HG03457 (cell line): ENCODE measurements around the gene CCDC85B.

Experiments
- ATAC-seq: cut with Tn5 transposase; IDR thresholded peaks from one replicate; pipeline ENCODE4 v1.9.1; 2021; ENCODE audit warnings: moderate number of reproducible peaks; ENCODE audit not compliant: unreplicated experiment

The CCDC85B gene

DNA sequence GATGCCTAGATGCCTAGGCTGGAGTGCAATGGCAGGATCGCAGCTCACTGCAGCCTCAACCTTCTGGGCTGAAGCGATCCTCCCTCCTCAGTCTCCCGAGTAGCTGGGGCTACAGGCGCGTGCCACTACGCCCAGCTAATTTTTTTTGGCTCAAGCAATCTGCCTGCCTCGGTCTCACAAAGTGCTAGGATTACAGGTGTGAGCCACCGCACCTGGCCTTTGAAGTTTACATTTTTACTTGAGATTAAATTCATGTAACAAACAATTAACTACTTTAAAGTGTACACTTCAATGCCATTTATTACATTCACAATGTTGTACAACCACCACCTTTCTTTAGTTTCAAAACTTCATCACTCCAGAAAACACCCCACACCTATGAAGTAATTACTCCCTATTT, 13.2 kb downstream of the CCDC85B start:
- no peak for ATAC-seq

DNA sequence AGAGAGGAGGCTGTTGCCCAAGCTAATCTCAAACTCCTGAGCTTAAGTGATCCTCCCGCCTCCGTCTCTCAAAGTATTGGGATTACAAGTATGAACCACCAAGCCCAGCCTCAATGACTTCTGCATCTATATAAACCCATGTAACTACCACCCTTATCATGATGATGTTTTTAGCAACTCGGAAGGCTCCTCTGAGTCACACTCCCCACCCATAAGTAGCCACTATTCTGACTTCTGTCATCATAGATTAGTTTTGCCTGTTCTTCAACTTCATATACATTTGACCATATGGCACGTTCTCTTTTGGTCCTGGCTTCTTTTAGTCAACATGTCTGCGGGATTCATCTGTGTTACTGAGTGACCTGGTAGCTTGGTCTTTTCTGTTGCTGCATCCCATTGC, 16.1 kb downstream of the CCDC85B start:
- ATAC-seq, result no peak

DNA sequence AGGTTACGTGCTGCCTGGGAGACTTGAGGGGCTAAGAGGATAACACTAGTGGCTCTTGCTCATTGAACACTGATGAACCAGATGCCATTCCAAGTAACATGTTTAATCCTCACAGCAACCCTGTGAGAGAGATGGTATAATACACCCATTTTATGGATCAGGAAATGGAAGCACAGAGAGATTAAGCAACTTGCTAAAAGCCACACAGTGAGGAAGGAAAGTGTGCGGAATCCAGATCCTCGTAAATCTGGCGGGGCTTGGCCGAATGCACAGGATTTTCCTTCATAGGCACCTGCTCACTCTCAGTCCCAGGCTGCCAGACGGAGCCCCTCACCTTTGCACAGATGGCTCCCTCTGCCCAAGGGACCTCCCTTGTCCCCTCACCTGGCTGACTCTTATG, 17.4 kb downstream of the CCDC85B start:
- no peak for ATAC-seq

DNA sequence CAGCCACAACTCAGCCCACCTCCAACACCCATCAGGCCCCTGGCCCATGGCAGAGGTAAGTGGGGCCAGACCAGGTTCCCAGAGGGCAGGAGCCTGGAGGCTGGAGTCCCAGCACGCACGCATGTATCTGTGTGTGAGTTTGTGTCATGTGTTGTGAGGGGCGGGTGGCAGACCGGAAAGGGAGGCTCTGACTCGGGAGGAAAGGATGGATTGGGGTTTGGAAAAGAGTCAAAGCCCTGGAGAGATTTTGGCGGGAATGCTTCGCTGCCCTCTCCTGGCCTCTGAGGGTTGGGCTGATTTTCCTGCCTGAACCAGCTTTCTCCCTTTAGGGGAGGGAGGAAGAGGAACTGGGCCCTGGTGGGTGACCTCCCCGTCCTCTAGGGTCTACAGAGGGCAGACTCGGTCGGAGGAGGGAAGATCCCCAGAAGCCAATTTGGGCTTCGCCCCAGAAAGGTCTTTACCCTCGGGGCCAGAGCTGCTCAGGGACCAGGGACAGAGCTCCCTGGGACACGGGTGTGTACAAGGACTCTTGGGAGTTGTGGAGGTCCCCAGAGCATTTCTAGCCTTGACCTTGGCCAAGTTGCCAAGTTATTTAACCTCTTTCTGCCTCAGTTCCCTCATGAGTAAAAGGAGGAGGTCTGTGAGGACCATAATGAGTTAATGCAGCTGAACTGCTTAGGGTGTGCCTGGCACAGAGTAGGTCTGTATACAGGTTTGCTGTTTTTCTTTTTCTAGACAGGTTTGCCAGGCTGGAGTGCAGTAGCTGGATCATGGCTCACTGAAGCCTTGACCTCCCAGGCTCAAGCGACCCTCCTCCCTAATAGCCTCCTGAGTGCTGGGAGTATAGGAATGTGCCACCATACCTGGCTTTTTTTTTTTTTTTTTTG, 21.5 kb downstream of the CCDC85B start:
- ATAC-seq, result no peak

DNA sequence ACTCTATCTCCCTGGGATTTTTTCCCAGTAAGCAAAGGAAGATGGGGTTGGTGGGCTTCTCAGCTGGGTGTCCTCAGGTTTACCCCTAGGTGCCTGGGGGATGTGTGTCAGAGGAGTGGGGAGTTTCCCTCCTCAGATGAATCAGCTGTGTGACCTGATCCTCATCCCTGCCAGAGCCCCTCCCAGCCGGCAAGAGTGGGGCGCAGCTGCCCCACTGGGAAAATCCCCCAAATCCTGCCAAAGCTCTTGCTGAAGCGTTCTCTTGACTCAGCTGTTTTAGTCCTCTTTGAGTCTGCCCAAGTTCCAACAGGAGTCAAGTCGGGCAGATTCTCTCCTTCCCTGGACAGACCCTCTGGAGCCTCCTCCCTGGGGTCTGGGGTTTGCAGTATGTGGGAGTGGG, 22.4 kb downstream of the CCDC85B start:
- ATAC-seq, result no peak

DNA sequence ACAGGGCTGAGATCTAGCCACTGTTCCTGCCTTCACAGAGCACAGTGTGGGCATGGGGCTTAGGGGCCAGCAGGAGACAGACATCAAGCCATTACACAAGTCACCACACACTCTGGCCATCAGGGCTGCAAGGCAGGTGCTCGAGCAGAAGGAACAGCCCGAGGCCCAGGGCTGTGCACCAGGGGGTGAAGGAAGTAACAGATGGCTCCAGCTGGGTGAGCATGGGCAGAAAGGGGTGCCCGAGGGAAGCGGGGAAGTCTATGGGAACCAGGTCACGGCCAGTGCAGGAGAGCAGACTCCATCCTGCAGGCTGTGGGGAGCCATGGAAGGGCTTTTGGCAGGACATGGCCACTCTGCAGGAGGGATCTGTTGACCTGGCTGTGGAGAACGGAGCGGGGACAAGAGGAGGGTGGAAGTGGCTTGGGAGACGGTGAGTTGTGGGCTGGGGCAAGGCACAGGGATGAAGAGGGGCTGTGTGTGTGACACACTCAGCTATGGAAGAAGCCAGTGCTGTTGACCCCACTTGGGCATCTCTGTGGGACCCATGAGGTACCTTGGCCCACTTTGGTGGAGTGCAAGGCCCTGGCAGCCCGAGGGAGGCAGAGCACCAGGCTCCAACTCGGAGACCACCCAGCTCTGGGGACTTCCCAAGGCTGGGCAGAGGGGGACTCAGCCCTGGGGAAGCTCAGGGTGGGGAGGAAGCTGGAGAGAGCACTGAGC, 24.8 kb downstream of the CCDC85B start:
- no peak for ATAC-seq

DNA sequence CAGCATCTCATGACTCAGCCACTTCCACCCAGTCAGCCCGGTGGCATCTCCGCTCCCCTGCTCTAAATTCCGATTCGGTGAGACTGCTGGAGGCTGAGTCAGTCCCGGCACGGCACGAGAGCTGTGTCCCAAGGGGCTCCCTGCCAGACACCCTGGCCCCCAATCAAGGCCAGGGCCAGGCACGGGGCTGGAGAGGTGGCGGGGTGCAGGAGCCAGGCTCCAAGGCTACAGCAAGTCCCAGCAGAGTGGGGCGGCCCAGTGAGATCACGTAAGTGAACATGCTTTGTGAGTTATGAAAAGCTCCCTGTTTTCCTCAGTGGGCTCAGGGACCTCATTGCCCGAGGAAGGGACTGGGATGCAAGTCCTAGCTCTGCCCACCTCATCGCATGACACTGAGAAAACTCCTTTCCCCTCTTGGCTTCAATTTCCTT, 25.4 kb downstream of the CCDC85B start:
- ATAC-seq, result no peak

DNA sequence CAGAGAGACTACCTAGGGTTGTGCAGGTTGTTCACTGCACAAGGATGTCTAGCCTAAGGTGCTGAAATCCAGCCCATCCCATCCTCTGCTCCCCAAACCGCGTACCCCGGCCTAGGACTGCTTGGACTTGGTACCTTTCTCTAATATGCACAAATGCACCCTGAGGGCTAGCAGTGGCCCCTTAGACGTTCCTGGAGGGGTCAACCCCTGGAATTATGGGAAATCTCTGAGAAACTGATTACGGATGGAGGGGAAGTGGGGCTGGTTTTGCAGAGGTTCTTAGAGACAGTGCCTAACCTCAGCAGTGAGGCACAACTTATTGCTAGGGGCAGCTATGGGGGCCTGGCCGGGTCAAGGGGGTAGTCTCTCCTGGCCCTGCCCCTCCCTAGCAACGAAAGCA, 25.9 kb downstream of the CCDC85B start:
- ATAC-seq, result no peak

DNA sequence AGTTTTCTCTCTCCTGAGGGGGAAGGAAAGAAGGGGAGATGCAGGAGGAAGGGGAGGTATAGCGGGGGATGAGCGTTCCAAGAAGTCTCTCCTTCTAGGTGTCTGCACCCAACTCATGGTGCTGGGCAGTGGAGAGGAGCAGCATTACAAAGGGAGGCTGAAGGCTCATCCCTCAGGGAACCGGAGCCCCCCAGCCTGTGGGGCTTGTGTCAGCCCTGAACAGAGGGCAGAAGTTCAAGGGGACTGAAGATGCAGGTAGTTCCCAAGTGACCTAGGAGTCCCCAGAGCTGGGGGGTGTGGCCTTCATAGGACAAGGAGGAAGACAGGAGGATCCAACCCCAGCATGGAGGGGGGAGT, 26.6 kb downstream of the CCDC85B start:
- ATAC-seq, result no peak

DNA sequence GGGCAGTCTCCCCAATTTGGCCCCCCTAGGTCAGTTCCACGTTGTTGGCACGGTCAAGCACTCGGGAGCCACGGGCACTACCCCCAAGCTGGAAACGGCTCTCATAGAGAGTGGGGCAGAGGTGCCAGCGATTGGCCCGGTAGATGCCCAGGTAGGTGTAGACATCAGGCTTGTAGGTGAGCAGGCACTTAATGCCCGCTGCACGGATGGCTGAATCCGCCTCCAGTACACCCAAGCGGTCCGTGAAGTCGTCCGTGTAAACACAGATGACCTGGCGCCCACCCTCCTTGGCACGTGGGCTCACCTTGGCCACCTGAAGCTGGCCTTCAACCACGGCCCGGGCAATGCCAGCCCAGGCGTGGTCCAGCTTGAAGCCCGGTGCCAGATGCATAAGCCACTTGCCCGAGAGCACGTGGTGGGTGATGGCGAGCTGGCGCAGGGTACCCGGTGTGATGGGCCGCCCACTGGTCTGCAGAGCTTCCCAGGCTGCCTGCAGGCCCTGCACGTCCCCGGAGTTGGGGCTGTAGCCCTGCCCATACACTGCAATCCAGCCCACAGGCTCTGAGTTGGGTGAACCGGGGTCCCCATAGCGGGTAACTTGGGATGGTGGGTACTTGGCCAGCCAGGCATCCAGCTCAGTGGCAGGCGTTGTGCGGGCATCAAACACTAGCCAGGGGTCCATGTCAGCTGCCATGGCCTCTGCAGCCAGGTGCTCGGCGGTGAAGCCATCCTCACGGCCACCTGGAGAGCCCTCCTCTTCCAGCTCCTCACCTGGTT, 27.1 kb downstream of the CCDC85B start:
- no peak for ATAC-seq

DNA sequence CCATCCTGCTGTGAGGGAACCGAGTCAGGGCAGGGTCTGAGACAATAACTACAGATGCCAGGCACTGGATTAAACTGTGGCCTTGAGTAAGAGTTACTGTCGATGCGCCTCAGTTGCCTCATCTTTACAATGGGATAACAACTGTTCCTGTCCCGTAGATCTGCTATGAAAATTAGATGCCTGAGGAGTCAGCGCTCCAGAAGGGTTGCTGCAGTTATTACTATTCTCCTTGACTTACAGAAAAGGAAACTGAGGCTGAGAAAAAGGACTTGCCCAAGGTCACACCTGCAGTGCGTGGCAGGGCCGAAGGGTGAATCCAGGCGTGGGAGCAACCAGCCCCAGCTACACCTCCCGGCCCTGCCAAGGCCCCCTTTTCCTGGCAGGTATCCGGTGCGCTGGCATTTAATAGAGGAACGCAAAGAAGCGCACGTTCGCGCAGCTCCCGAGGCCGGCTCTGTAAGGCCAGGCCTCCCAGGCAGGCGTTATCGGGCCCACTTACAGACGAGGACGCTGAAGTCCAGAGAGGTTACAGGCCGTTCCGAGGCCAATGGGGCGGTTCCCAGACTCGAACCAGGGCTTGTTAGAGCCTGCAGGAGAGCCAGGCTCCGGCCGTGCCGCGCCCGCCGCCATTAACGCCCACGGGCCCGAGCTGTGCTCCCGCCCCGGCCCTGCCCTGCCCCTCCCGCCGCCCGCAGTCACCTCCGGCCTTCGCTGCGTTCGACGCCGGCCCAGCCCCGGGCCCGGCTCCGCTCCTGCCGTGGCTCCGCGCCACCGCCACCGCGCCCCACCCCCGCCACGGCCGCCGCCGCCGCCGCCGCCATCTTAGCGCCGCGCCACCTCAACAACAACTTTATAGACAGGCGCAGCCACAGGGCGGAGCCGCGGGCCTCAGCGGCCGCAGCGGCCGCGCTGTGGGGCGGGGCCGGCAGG, 28.0 kb downstream of the CCDC85B start, which contains the start of gene C11orf68:
Gene C11orf68 (minus strand): TSS at position 852 of the 930 bp plus-strand sequence. CDS start 31 bp downstream, at position 821.
- peak; percentile 38 for ATAC-seq

DNA sequence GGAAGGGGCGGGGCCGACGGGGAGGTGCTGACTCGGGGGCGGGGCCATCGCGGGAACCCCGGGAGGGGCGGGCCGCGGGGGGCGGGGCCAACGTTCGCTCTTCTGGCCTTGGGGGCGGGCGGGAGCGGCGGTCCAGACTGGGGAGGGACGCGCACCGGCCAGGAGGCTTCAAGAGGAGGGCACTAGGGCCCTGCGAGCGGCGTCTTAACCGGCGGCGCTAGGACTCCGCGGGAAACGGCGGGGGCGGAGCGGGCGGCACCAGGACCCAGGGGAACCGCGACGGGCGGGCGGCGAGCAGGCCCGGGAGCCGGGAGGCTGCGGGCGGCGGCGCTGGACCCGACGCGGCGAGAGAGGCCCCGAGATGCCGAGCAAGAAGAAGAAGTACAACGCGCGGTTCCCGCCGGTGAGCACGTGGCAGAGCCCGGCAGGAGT, 28.7 kb downstream of the CCDC85B start, which contains the start of gene DRAP1:
Gene DRAP1 (plus strand): TSS at position 286 of the 432 bp plus-strand sequence. CDS start 76 bp downstream, at position 362.
- ATAC-seq, result peak; percentile 65

DNA sequence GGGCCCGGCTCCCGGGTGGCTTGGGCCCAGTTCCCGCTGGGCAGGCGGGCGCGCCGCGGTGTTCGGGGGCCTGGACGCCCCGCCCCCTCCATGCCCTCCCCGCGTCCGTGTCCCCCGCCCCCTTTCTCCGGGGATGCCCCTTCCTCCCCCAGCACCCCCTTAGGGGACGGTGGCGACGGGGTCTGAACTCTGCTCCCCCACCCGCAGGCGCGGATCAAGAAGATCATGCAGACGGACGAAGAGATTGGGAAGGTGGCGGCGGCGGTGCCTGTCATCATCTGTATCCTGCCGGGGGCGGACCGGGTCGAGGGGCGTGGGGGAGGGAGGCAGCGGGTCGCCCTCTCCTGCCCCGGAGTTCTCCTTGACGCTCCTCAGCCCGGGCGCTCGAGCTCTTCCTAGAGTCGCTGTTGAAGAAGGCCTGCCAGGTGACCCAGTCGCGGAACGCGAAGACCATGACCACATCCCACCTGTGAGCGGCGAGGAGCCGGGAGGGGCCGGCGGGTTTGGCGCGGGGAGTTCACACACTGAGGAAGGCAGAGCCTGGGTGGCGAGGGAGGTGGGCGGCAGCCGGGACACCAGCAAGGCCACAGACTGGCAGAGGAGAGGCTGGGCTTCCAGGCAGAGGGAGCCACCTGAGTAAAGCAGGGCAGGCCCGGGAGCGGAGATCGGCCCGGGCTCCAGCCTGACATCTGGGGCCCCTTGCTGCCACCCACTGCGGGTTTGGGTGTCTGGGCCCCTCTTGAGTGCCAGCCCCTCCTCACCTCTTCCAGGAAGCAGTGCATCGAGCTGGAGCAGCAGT, 29.3 kb downstream of the CCDC85B start:
- ATAC-seq, result peak; percentile 13

DNA sequence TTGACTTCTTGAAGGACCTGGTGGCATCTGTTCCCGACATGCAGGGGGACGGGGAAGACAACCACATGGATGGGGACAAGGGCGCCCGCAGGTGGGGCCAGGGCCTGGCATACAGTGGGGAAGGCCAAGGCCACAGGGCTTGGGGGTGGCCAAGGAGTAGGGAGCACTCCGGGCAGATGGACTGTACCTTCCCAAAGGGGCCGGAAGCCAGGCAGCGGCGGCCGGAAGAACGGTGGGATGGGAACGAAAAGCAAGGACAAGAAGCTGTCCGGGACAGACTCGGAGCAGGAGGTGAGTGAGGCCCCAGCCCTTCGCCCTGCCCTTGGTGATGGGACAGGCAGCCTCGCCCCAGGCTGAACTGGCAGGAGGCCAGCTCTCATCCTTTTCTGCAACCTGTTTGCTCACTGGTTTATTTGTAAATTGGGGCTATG, 29.9 kb downstream of the CCDC85B start:
- ATAC-seq, result no peak

DNA sequence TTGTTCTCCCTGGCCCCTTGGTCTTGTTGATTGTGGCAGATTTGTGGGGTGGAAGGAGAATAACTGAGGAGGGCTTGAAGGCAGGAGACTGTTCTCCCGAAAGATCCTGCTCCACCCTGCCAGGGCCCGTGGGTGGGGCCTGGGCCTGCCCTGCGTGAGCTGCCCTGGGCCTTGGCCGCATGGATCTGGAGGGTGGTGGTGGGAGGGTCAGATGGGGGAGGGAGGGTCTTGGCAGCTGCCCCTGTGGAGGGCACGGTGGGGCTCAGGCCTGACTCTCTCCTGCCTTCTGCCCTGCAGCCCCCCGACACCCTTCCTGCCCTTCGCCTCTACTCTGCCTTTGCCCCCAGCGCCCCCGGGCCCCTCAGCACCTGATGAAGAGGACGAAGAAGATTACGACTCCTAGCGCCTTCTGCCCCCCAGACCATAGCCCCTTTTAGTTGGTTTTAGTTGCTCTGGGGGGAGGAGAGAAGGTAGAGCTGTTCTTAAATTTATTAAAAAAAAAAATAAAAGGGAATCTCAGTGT, 30.6 kb downstream of the CCDC85B start:
- ATAC-seq, result no peak

DNA sequence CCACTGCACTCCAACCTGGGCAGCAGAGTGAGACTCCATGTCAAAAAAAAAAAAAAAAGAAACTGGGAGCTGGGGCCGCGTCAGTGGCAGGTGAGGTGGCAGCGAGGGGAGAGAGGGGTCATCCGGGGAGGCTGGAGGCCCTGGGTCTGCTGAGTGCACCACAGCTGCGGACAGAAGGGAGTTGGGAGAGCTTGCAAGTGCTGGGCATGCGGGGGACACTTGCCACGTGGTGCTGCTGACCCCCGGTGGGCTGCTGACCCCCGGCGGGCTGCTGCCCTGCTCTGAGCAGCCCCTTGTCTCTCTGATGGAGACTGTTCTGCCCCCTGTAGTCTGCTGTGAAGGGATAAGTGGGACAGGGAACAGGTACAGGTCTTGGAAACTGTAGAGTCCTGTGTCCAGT, 31.4 kb downstream of the CCDC85B start:
- no peak for ATAC-seq

DNA sequence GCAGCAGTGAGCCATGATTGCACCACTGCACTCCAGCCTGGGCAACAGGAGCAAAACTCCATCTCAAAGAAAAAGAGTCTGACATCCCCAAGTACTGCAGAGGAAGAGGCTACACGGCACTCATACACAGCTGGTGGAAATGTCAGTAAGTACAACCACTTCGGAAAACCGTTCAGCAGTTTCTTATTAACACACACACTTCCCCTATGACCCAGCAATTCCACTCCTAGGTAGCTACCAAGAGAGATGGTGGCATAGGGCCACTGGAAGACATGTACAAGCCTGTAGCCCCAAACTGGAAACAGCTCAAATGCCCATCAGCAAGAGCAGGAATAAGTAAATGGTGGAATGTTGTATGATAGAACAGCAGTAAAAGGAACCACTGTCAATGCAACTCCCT, 32.1 kb downstream of the CCDC85B start:
- ATAC-seq, result no peak

DNA sequence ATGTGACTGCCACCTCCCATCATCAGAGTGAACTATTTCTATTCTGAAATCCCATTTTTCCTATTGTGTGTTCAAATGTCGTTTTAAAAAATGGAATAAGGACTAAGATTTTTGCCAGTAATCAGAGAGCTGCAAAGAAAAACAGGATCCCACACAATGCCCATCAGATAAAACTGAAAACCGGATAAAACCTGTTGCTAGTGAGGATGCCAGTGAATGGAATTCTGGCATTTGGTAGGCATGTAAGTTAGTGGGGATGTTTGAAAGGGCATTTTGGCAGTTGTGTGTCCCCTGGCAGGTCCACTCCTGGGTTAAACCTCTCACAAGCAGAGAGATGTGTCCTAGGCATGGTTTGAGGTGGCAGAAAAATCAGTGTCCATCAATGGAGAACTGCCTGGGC, 34.9 kb downstream of the CCDC85B start:
- ATAC-seq, result no peak

DNA sequence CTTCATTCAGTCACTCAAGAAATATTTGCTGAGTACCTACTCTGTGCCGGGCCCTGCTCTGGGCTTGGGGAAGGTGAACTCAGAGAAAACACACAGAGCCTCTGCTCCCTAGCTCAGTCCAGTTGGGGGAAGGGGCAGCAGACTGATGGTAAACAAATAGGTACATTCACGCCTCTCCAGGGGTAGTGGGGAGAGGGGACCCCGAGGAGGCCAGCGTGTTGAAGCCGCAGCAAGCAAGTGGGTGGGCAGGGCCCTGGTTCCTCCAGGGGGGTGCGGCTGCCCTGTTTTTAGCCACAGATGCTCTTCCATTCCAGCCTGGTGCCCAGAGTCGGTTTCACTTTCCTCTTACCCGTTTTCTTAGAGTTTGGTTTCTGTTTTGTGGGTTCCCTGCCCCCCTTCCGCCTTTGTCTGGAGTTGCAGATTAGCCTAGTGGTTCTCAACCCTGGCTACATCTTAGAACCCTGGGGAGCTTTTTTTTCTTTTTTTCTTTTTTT, 37.5 kb downstream of the CCDC85B start:
- peak; percentile 51 for ATAC-seq
